MCF 10A (cell line): ENCODE results near the gene MFSD6L. TPM values are rescaled to one million over a fixed set of nuclear protein-coding genes. Genes with fewer than 3 reads are reported as not detected.

ENCODE experiments used
- BruUV-seq: library from RNA; stranded (reverse); fragments of 400-500 nt; replicated peaks from 2 replicates; lab custom pipeline; 2021; lab: Mats Ljungman, UMichigan
- CTCF ChIA-PET: fragments of 300-600 bp; sonication (Branson Sonifier 250); formaldehyde crosslinking; extraction: SDS; loops from one replicate; lab custom pipeline; 2021; ENCODE audit warnings: antibody characterized with exemption, inconsistent platforms; lab: Yijun Ruan, JAX
- POLR2A ChIA-PET: fragments of 300-600, 350-650 bp; sonication (Branson Sonifier 250); formaldehyde crosslinking; extraction: SDS; loops from one replicate; lab custom pipeline; 2020; ENCODE audit warnings: antibody characterized with exemption, inconsistent platforms; lab: Yijun Ruan, JAX
- DNase-seq: peaks from one replicate; pipeline ENCODE4 v3.0.0-alpha.2; 2018; ENCODE audit not compliant: unreplicated experiment
- H3K27ac Mint-ChIP-seq: one replicate; pipeline ENCODE4 v1.8.0; 2022; ENCODE audit warnings: mild to moderate bottlenecking, low read depth, mixed read lengths; ENCODE audit not compliant: unreplicated experiment
- H3K27me3 Mint-ChIP-seq: one replicate; pipeline ENCODE4 v1.8.0; 2022; ENCODE audit warnings: mixed read lengths; ENCODE audit not compliant: insufficient read depth, unreplicated experiment
- H3K36me3 Mint-ChIP-seq: one replicate; pipeline ENCODE4 v1.8.0; 2022; ENCODE audit warnings: mild to moderate bottlenecking, moderate library complexity, mixed read lengths; ENCODE audit not compliant: insufficient read depth, unreplicated experiment
- H3K4me1 Mint-ChIP-seq: one replicate; pipeline ENCODE4 v1.8.0; 2022; ENCODE audit warnings: mixed read lengths; ENCODE audit not compliant: insufficient read depth, unreplicated experiment
- H3K4me3 Mint-ChIP-seq: one replicate; pipeline ENCODE4 v1.8.0; 2022; ENCODE audit warnings: mild to moderate bottlenecking, moderate library complexity, mixed read lengths; ENCODE audit not compliant: unreplicated experiment
- H3K9me3 Mint-ChIP-seq: one replicate; pipeline ENCODE4 v1.8.0; 2022; ENCODE audit warnings: mixed read lengths; ENCODE audit not compliant: unreplicated experiment
- intact Hi-C: fragments of 100-400 bp; cut with micrococcal nuclease; formaldehyde crosslinking; loops from 2 replicates; pipeline ENCODE4 v1.14.1; 2022
- total RNA-seq: library from RNA; stranded (reverse); gene quantifications from 2 replicates; pipeline ENCODE4 v1.2.3, GENCODE V29; 2022
- TF ChIP-seq, protein P1 (sequence below): fragments of 200-600 bp; IDR thresholded peaks from one replicate; pipeline ENCODE4 v1.8.0; 2022; ENCODE audit warnings: antibody characterized with exemption, mild to moderate bottlenecking; ENCODE audit not compliant: unreplicated experiment

Gene MFSD6L
- total RNA-seq, 1 experiment from 2014 or later, result not detected

DNA sequence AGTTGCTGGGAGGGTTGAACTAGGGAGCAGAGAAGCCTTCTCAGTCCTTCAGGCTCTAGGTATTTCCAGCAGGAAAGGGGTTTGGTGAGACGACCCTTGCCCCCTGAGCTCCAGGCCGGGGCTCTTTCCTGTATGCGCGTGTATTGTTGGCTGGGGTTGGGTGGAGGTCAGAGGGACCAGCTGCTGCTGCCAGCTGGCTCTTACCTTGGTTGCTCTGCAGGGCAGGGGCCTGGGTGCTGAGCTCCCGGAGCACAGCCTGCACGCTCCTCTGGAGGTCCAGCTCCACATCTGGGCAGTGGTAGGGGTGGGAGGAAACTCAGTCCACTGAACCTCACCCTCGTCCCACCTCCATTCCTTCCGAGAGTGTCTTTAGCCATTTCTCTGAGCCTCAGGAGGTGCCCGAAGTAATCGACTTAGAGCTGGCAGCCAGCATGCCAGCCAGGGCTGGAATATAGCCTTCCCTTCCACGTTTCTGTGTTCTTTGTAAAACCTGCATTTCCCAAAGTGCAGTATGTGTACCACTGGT, 40.3 kb upstream of the MFSD6L start:
- H3K36me3 Mint-ChIP-seq, result no peaks in the 10 kb centered on the region
- DNase-seq, result no peak
- peaks cover 9% of the 10 kb centered on the region for H3K4me1 Mint-ChIP-seq
- no peaks in the 10 kb centered on the region for H3K27me3 Mint-ChIP-seq
- intact Hi-C loops, result no loop called here
- ChIA-PET POLR2A (no interaction called here), CTCF (interaction anchor here (1.0 kb wide), 2 partner anchors 55 to 782 kb away, joined by 3 read pairs; no protein-coding TSS in a partner anchor)
- H3K4me3 Mint-ChIP-seq, result no peak overlapping the region
- no peak overlapping the region for H3K27ac Mint-ChIP-seq
- TF ChIP-seq, protein P1, sequence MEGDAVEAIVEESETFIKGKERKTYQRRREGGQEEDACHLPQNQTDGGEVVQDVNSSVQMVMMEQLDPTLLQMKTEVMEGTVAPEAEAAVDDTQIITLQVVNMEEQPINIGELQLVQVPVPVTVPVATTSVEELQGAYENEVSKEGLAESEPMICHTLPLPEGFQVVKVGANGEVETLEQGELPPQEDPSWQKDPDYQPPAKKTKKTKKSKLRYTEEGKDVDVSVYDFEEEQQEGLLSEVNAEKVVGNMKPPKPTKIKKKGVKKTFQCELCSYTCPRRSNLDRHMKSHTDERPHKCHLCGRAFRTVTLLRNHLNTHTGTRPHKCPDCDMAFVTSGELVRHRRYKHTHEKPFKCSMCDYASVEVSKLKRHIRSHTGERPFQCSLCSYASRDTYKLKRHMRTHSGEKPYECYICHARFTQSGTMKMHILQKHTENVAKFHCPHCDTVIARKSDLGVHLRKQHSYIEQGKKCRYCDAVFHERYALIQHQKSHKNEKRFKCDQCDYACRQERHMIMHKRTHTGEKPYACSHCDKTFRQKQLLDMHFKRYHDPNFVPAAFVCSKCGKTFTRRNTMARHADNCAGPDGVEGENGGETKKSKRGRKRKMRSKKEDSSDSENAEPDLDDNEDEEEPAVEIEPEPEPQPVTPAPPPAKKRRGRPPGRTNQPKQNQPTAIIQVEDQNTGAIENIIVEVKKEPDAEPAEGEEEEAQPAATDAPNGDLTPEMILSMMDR, result no peak
- no TSS peak for BruUV-seq
- peaks cover 8% of the 10 kb centered on the region for H3K9me3 Mint-ChIP-seq

GRCh38 chr17:8838551-8839095, 39.5 kb upstream of the MFSD6L start:
- H3K4me3 Mint-ChIP-seq, result no peak overlapping the region
- POLR2A ChIA-PET, result no interaction called here
- peaks cover 9% of the 10 kb centered on the region for H3K4me1 Mint-ChIP-seq
- no peak overlapping the region for H3K27ac Mint-ChIP-seq
- TF ChIP-seq, protein P1, result no peak
- no peaks in the 10 kb centered on the region for H3K27me3 Mint-ChIP-seq
- H3K36me3 Mint-ChIP-seq, result no peaks in the 10 kb centered on the region
- CTCF ChIA-PET, result interaction anchor here (1.0 kb wide), 1 partner anchor 54 kb away, joined by 3 read pairs; no protein-coding TSS in a partner anchor
- DNase-seq, result no peak
- intact Hi-C loops, result no loop called here
- no TSS peak for BruUV-seq
- H3K9me3 Mint-ChIP-seq, result peaks cover 8% of the 10 kb centered on the region

DNA sequence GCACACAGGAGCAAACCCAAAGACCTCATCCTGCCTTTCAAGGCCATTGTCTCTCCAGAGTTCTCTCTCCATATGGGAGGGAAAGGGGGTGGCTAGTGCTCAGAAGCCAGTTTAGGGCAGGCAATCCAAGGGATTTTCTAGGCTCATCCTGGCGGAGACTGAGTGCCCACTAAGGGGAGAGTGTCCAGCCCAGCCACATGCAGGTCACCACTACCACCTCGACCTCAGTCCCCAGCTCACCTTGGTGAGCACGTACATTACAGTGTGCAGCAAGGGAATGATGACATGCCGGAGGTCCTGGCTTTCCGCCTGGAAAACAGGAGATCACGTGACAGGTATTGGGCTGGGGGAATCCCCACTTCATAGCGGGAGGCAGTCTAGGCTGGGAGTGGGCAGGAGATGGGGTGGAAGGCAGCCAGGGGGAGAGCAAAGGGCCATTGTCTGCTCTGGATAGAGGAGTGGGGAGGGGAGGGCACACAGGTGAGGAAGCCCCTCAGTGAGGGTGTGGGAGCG, 38.5 kb upstream of the MFSD6L start:
- intact Hi-C loops, result no loop called here
- peaks cover 8% of the 10 kb centered on the region for H3K9me3 Mint-ChIP-seq
- no TSS peak for BruUV-seq
- POLR2A ChIA-PET, result no interaction called here
- CTCF ChIA-PET, result no interaction called here
- H3K4me3 Mint-ChIP-seq, result no peak overlapping the region
- no peaks in the 10 kb centered on the region for H3K36me3 Mint-ChIP-seq
- peaks cover 9% of the 10 kb centered on the region for H3K4me1 Mint-ChIP-seq
- peak; percentile 56 for DNase-seq
- TF ChIP-seq, protein P1, result no peak
- no peaks in the 10 kb centered on the region for H3K27me3 Mint-ChIP-seq
- no peak overlapping the region for H3K27ac Mint-ChIP-seq

DNA sequence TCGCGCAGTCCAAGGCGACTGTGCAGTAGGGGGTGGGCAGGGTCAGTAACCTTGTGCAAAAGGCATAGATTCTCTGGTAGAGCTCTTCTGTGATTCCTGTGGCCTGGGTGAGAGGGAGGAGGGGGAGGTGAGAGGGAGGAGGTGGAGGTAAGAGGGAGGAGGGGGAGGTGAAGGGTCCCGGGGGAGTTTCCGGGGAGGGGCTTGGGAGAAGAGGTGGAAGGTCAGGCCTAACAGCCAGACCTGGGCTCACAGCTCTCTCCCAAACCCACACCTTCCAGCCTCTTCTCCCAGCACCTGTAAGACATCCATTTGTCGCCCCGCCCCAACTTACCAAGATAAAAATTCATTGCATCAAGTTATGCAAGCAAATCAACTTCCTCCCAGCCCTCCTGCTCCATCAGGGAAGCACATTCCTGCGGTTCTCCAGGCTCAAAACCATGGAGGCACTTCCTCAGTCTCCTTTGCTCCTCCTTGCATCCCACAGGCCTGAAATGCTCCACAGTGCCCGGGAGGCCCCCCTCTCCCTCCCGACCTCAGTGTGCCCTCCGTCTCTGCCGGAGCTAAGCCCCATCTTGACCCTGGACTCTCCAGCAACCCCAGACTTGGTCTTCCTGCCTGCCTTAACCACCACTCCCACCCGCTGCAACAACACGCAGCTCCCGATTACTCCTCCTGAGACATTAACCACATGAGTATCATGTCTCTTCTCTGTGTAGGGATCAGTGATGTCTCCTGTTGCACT, 37.8 kb upstream of the MFSD6L start:
- H3K27me3 Mint-ChIP-seq, result no peaks in the 10 kb centered on the region
- H3K4me3 Mint-ChIP-seq, result no peak overlapping the region
- no TSS peak for BruUV-seq
- ChIA-PET POLR2A (no interaction called here), CTCF (interaction anchor here (0.6 to 1.6 kb wide), 2 partner anchors 13 to 161 kb away, joined by 4 read pairs; no protein-coding TSS in a partner anchor)
- TF ChIP-seq, protein P1, result no peak
- no peak for DNase-seq
- peaks cover 9% of the 10 kb centered on the region for H3K4me1 Mint-ChIP-seq
- no peaks in the 10 kb centered on the region for H3K36me3 Mint-ChIP-seq
- no peak overlapping the region for H3K27ac Mint-ChIP-seq
- intact Hi-C loops, result no loop called here
- peaks cover 8% of the 10 kb centered on the region for H3K9me3 Mint-ChIP-seq
